Breast epithelium (tissue), 4 donors: ENCODE results near the gene TGFBR3. TPM values are rescaled to one million over a fixed set of nuclear protein-coding genes. Genes with fewer than 3 reads are reported as not detected.

Source experiments
- DNase-seq, 2 donors: peaks; one replicate each; pipeline ENCODE4 v3.0.0-alpha.2; 2019; ENCODE audit warnings: low spot score in 2 of 2
- H3K27ac ChIP-seq, 2 donors: fragments of 200-600 bp; sonication (generic) in 1 of 2; one replicate each; pipeline ENCODE4 v1.5.1; 2016 to 2019; ENCODE audit warnings: mild to moderate bottlenecking in 1 of 2
- H3K27me3 ChIP-seq, 2 donors: fragments of 200-600 bp; sonication (generic) in 1 of 2; one replicate each; pipeline versions ENCODE4 v1.5.1 to v1.6.0; 2017 to 2019; ENCODE audit warnings: control low read depth in 1 of 2, mild to moderate bottlenecking in 1 of 2
- H3K36me3 ChIP-seq: fragments of 200-600 bp; one replicate; pipeline ENCODE4 v1.5.1; 2019
- H3K4me1 ChIP-seq, 2 donors: fragments of 200-600 bp; sonication (generic); one replicate each; pipeline ENCODE4 v1.5.1; 2016 to 2019; ENCODE audit warnings: control low read depth in 1 of 2
- H3K4me3 ChIP-seq, 3 donors: fragments of 200-600 bp; sonication (generic); 1 replicate in 2 of 3; 2 replicates in 1 of 3; pipeline ENCODE4 v1.5.1; 2016 to 2019; ENCODE audit warnings: mild to moderate bottlenecking in 3 of 3, moderate library complexity in 2 of 3
- H3K9me3 ChIP-seq, 2 donors: fragments of 200-600 bp; sonication (generic) in 1 of 2; one replicate each; pipeline ENCODE4 v1.5.1; 2016 to 2019; ENCODE audit warnings: control low read depth in 1 of 2
- CTCF ChIP-seq, 3 donors: fragments of 450-650 bp; IDR thresholded peaks; one replicate each; pipeline ENCODE4 v1.5.1; 2016 to 2017; ENCODE audit warnings: antibody characterized with exemption in 3 of 3, mild to moderate bottlenecking in 3 of 3, moderate library complexity in 3 of 3
- POLR2A ChIP-seq: fragments of 450-650 bp; IDR thresholded peaks from one replicate; pipeline ENCODE4 v1.6.1; 2016; ENCODE audit warnings: antibody characterized with exemption, mild to moderate bottlenecking, moderate library complexity
- POLR2AphosphoS5 ChIP-seq, 3 donors: sonication (generic); formaldehyde crosslinking; IDR thresholded peaks; one replicate each; pipeline ENCODE4 v1.6.1; 2017; ENCODE audit warnings: antibody characterized with exemption in 3 of 3
- intact Hi-C: fragments of 100-400 bp; cut with DNase I; formaldehyde crosslinking; loops from one replicate; pipeline ENCODE4 v1.15.1; 2023; ENCODE audit warnings: low total_unique reads
- total RNA-seq, 3 donors: library from RNA; depleted of rRNA; stranded (reverse); fragments of >200 nt; gene quantifications; one replicate each; pipeline ENCODE4 v1.1.0, GENCODE V29; 2016

TGFBR3 gene
- total RNA-seq, 3 donors from 2014 or later = 127 to 287 (median 167) TPM

- DNase-seq = no peak
- H3K27ac ChIP-seq = no peak overlapping the region
- H3K9me3 ChIP-seq = no peaks in the 10 kb centered on the region
- TF ChIP-seq POLR2A = no peak
- no peak for TF ChIP-seq POLR2AphosphoS5 (IDR thresholded peaks at IDR 0.05)
- no peak for TF ChIP-seq CTCF (IDR thresholded peaks at IDR 0.05)
- H3K27me3 ChIP-seq = no peaks in the 10 kb centered on the region
- H3K36me3 ChIP-seq = no peaks in the 10 kb centered on the region
- H3K4me3 ChIP-seq = no peak overlapping the region
- no peaks in the 10 kb centered on the region for H3K4me1 ChIP-seq
- intact Hi-C loops = no loop called here
Measured at GRCh38 chr1:91708691-91709090, 177.3 kb downstream of the TGFBR3 start.

- no peak for TF ChIP-seq POLR2AphosphoS5 (IDR thresholded peaks at IDR 0.05)
- TF ChIP-seq CTCF (IDR thresholded peaks at IDR 0.05) = no peak
- no peak for TF ChIP-seq POLR2A
- no peaks in the 10 kb centered on the region for H3K9me3 ChIP-seq
- H3K4me1 ChIP-seq = no peaks in the 10 kb centered on the region
- H3K27me3 ChIP-seq = no peaks in the 10 kb centered on the region
- no peaks in the 10 kb centered on the region for H3K36me3 ChIP-seq
- H3K27ac ChIP-seq = peak overlapping the region in 1 of 2 donors; percentile 60
- H3K4me3 ChIP-seq = no peak overlapping the region
- intact Hi-C loops = no loop called here
- no peak for DNase-seq
Measured at GRCh38 chr1:91707890-91708218, 178.1 kb downstream of the TGFBR3 start.

- Histone ChIP-seq H3K9me3 (no peaks in the 10 kb centered on the region), H3K27me3 (no peaks in the 10 kb centered on the region), H3K27ac (peak overlapping the region in 1 of 2 donors; percentile 60), H3K4me3 (no peak overlapping the region), H3K4me1 (no peaks in the 10 kb centered on the region), H3K36me3 (no peaks in the 10 kb centered on the region)
- intact Hi-C loops = no loop called here
- TF ChIP-seq POLR2A (no peak), POLR2AphosphoS5 (IDR thresholded peaks at IDR 0.05) (no peak), CTCF (IDR thresholded peaks at IDR 0.05) (no peak)
- no peak for DNase-seq
Measured at GRCh38 chr1:91707114-91707889, 178.6 kb downstream of the TGFBR3 start.

- H3K36me3 ChIP-seq = no peaks in the 10 kb centered on the region
- H3K4me1 ChIP-seq = no peaks in the 10 kb centered on the region
- H3K4me3 ChIP-seq = no peak overlapping the region
- DNase-seq = no peak
- no peaks in the 10 kb centered on the region for H3K9me3 ChIP-seq
- intact Hi-C loops = no loop called here
- H3K27me3 ChIP-seq = no peaks in the 10 kb centered on the region
- H3K27ac ChIP-seq = peak overlapping the region in 1 of 2 donors; percentile 11
- TF ChIP-seq POLR2AphosphoS5 (IDR thresholded peaks at IDR 0.05) = no peak
Measured at GRCh38 chr1:91706140-91706957, 179.6 kb downstream of the TGFBR3 start.

- Histone ChIP-seq H3K27ac (no peak overlapping the region), H3K27me3 (no peaks in the 10 kb centered on the region), H3K4me1 (no peaks in the 10 kb centered on the region), H3K36me3 (no peaks in the 10 kb centered on the region), H3K4me3 (no peak overlapping the region), H3K9me3 (no peaks in the 10 kb centered on the region)
- intact Hi-C loops = no loop called here
- TF ChIP-seq POLR2AphosphoS5 (IDR thresholded peaks at IDR 0.05) (no peak), POLR2A (no peak), CTCF (IDR thresholded peaks at IDR 0.05) (no peak)
- DNase-seq = no peak
Measured at GRCh38 chr1:91704746-91705145, 181.2 kb downstream of the TGFBR3 start.
